ENCODE results near the gene ECM2.

The ECM2 gene

DNA sequence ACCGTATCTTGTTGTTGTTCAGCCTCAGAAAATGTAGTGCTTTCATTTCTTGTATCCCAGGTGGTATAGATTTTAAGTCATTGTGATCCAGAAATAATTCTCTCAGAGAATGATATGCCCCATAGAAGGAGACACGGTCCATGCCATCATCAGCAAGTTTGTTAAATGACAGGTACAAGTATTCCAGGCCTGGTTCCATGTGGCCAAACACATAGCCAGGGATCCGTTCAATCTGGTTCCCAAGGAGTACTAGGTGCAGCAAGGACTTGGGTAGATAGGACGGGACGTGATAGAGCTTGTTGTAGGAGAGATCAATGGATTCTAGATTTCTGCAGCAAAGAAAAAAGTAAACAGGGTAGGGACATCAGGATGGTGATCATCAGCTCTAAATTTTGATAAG, 35.1 kb downstream of the ECM2 start:
- DNase-seq (ENCODE audit: low spot score), result no peak

DNA sequence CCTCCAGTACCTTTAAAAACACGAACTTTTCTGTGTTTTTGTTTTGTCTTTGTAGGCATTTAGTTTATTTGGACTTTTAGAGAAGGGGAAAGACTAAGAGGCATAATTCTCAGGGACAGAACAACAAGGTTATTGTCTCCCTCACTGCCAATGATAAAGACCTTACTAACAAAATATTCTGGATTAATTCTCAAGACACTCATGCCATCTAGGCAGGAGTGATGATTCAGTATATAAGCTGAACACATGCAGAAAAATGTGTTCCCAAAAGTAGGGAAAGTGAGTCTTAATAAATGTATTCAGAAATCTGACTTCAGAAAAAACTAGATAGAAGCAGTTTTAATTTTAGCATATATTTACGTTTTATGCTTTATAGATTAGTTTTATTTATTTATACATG, 36.1 kb downstream of the ECM2 start:
- no peak for DNase-seq (ENCODE audit: low spot score)

DNA sequence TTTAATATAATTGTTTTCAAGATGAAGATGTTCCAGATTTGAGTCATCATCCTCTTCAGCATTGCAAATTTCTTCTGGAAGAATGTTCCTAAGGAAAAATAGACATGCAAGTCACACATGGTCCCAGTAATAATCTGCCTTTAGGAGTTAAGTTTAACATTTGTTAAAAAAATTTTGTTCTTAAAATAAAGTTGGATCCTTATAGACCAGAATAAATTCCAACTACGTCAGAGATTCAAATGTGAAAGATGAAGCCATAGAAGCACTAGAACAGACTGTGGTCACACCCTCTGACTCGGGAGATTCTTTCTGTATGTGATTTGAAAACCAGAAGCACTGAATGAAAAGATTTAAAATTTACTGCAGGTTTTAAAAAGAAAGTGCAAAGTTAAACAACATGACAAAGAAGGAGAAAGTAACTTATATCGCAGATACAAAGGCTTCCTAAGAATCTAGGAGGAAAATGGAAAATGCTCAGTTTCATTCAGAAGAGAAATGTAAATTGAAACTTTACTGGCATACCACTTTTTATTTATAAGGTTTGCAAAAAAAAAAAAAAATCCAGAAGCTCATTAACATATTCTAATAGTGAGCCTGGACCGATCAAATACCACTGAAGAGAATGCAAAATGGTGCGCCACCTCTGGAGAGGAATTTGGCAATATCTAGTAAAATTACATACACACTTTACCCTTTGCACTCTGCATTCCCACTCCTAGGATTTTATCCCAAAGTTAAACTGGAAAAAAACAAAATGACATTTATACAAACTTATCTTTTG, 39.2 kb downstream of the ECM2 start:
- DNase-seq (ENCODE audit: low spot score), result no peak

DNA sequence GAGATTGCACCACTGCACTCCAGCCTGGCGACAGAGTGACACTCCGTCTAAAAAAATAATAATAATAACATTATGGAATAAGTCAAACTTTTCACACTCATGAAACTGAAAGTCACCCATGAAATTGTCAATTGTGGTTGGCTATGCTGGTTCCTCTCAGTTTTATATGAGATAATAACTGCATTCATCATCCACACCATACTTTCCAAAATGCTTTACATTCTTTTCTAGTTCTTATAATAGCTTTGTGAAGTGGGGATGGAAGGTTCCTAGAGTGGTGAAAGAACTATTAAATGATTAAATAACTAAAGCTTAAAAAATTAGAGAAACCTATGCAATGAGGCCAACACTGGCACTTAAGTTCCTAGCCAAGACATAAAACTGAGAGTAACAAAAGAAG, 40.9 kb downstream of the ECM2 start:
- no peak for DNase-seq (ENCODE audit: low spot score)

DNA sequence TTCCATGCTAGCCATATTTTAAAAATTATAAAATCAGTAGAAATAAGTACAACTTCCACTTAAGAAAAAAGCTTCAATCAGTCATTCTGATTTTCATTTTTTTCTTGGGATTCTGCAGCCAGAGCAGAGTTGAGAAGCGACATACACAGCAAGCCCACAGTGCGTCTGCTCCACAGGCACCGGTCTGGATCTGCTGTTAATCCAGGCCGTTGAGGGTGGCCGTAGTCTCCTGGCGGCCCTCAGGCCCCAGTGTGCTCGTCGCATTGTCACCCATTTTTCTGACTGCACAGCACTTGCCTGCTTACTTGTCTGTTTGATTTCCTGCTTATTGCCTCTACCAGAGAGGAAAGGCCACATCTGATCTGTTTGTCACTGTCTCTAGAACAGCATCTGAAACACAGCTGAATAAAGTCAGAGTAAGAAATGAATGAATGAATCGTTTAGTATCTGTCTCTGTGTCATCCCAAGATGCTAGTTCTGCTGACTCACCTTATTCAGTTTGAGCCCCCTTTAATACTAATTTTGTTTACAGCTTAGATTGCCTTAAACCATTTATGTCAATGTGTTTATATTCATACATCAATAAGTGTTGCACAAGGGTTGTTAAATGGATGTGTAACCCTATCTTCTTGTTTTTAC, 41.9 kb downstream of the ECM2 start:
- DNase-seq (ENCODE audit: low spot score), result no peak

DNA sequence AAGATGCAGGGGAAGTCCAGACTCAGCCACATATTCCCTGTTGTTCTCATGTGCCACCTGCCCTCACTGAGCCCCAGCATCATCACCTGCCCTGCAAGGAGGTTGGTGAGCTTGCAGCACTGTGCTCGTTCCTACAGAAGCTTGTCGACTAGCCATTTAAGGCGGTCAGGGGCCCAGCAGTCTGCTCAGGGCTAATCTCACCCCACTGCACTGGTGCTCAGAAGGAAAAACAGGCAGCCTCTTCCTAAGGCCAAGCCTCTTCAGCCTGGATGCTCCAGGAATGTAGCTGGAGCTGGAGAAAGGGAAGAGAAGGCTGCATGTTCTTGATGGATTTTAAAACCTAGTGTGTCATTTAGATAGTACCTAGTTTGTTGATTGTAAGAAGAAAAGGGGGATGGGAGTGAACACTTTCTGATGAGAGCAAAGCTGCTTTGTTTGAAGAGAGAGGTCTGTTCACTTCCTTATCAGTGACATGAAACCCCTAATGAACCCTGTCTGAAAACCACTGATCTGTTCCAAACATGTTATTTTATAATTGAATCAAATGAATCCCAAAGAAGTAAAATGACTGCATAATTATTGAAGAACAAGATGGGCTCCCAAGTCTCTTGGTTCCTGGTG, 42.9 kb downstream of the ECM2 start:
- DNase-seq (ENCODE audit: low spot score), result no peak

DNA sequence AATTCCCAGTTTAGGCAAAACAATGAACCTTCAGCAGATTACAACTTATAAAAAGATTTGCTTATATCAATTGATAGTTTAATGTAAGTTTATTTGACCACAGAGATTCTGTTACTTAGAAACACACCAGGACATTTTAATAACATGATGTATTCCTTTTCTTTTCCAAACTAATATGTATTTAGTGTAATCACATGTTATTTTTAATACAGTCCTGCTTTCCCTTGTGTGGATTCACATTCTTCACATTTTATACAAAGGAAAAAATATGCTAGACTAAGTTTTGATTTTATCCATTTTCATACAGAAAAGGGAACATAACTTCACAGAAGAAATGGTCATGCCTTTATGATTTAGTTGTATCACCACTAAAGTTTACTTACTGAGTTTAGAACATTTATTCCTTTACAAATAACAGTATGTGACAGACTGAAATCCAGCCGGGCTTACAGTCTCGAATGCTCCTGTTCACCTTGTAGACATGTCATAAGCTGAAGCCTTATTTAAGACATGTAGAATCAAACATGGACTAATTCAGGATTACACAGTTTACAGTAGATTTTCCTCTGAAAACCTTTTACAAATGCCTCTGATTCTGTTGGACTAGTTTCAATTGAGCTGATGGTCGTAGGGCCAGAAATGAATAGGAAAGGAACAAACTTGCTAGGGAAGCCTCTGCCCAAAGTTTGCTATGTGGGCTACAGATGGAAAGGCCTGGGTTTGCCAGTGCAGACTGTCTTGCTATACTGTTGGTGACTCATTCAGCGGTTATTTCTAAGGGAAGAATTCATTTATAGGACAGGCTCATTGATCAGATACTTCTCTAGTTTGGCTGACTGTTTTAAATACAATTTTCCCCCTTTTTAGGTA, 46.9 kb downstream of the ECM2 start:
- peak; percentile 38 for DNase-seq (ENCODE audit: low spot score)

DNA sequence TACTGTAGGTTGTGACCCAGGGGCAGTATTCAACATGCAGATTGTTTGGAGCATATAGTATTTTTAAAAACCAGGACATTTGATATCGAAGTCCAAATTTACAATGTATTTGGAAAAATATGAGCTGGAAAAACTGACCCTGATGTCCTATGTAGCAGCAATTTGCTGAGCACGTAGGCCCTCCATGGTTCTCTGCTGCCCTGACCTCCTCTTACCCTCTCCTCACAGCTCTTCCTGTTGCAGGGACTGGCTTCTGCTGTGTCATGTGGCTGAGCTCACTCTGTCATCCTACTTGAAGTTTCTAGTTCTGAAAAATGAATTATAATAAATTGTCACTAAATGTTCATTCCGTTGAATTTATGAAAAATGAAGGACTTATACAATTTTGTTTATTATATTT, 49.4 kb downstream of the ECM2 start:
- DNase-seq (ENCODE audit: low spot score), result no peak

DNA sequence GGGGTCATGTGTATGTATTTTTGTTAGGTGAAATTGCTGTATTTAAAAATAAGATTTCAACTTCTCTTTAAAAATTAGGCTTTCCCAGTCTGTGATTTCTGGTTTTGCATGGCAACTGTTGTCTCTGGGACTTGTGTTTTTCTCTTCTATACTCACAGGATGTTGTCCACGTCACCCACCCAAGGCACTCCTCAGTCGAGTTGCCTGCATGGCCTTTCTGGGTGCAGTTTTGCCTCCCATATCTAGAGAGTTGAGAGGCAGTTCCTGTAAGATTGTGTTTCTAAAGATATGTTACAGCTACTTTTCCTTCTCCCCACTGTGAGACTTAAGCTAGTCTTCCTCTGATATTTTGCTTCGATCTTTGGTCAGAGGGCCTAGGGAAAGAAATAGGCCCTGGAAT, 51.2 kb downstream of the ECM2 start:
- DNase-seq (ENCODE audit: low spot score), result no peak

DNA sequence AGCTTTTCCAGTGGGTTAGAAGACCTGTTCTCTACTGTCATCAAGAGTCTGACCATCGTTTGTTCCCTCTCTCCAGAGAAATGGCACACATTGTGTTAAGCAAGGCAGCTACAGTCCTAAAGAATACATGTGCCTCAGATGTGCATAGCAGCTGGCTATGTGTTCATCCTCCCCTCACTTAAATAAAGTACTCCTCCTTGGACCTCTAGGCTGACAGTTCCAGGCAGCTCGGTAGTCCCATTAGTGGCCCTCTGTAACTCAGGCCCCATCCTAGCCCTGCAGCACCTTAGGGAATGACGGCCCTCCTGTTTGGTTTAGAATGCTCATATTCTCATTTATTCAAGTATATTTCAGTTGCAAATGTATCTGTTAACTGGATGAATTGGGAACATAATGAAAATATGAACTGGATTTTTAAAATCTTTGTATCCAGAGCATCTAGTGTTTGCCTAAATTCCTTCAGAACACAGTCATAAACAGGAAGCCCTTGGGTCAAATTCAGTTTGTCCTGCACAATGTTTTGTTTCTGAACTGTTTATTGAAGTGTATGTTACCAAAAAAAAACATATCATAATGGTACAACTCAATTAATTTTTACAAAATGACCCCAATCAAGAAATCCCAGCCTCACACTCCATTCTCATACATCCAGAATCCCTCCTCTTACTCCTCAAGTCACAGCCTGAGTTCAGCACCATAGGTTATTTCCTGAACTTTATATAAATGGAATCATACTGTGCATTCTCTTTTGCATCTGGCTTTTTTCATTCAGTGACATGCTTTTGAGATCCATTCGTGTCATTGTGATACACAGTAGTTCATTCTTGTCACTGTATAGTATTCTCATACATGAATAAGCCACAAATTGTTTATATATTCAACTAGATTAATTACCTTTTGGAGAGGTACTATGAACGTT, 51.9 kb downstream of the ECM2 start:
- no peak for DNase-seq (ENCODE audit: low spot score)

DNA sequence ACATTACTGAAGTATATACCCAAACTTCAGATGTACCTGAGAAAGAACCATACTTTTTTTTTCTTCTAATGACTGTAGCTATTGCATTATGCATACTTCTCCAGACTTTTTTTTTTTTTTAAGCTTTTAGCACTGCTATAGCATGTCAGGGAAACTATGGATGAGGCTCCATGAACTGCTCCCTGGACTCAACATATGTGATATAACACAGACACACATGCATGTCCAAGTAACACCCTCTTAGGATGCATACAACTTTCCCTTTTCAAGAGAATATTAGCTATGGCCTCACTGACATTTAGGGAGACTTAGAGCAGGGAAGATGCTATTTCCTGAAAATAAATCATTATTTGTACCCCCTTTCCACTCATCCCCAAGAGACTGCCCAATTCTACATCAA, 53.0 kb downstream of the ECM2 start:
- DNase-seq (ENCODE audit: low spot score), result no peak

DNA sequence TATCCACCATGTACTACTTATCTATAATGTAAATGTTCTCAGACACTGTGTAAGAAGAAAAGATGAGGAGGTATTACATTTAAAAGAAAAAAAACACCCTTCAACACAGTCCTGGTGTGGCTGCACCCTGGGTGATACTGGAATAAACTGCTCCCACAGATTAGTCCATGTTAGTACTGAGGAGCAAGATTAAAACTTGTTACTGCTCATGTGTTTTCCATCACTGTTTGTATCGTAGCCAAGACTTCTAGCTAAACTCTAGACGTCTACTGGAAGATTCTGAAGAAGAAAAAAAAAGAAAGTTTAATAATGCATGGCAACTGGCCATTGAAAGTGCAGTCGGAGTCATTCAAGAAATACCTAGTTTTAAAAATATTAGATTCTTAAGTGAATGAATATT, 53.5 kb downstream of the ECM2 start, which contains the start of gene ASPN:
Gene ASPN, minus strand, starts transcription at position 178 of the 400 bp plus-strand sequence.
- DNase-seq (ENCODE audit: low spot score), result no peak

DNA sequence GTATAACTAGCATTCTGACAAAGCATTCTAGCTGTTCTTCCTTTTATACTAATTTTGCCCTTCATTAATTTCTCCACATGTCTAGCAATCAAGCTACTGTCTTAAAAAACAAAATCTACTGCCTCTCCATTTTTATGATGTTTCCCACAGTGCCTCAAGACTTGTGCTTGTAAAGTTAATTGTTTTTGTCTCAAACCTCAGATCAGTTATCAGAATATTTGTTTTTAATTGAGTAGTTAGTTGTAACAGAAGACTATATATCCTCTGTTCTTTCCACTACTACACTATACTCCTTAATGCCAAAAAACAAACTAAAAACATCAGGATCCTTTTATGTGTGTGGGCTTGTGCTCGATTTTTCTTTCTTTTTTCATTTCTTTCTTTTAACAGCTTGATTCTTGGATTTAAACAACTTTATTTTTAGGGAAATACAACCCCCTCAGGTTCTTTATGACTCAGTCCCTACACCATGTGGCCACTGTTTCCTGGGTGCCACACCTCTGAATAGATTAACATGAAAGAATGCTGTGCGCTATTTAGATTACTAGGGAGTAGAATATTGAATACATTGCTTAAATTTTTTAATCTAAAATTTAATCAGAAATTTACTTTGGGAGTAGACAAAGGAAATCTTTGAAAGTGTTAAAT, 54.7 kb downstream of the ECM2 start:
- peak; percentile 65 for DNase-seq (ENCODE audit: low spot score)

DNA sequence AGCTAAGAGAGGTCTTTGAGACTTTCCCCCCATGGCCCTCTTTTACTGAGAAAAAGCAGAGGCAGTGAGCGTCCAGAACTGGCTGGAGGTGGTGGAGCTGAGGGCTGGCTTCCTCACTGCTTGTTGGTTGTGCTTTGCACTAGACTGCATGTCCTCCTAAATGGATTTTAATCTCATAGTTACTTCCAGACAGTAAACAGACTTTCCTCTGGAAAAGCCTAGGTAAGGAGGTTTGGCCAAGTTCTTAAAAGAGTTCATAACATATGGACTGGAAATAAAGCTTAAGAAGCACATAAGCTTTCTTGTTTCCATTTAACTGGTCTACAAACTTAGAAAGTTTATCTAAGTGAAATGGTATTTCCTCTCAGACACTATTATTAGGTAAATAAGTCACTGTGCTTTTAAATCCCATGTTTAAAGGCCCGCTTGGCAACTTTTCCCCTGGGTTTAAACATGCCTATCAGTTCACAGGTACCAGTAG, 55.5 kb downstream of the ECM2 start:
- no peak for DNase-seq (ENCODE audit: low spot score)

DNA sequence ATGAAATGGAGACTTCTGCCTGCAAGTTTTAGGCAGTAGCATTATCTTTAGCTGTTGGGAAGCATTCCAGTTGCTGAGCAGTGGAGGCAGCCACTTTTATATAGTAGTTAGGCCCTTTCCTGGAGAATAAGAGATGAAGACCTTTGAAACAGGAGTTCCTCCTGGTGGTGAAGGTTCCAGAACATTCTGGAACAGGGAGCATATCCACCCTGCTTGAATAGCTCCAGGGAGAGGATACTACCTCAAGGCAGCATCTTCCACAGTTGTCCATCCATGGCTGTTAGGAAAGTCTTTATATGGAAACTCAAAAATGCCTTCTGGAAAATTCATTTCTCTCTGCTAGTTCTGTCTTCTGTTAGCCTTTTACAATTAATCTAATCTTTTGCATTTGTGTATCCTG, 56.4 kb downstream of the ECM2 start:
- DNase-seq (ENCODE audit: low spot score), result no peak

DNA sequence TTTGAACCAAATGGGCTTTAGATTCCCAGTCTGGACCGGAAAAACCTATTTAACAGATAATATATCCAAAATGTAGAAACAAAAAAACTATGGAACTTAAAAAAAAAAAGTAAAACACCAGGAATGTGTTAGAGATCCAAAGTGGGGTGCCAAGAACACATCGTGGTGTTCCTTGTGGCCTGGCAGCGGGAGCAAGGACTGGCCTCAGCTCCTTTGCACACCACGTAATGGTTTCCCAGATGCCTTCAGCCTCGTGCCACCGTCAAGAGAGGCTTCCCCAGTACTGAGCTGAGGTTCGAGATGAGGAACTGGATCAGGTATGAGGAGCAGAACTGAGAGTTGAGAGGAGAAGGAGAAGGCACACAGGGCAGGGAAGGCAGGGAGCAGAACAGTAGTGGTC, 57.0 kb downstream of the ECM2 start:
- DNase-seq (ENCODE audit: low spot score), result no peak

DNA sequence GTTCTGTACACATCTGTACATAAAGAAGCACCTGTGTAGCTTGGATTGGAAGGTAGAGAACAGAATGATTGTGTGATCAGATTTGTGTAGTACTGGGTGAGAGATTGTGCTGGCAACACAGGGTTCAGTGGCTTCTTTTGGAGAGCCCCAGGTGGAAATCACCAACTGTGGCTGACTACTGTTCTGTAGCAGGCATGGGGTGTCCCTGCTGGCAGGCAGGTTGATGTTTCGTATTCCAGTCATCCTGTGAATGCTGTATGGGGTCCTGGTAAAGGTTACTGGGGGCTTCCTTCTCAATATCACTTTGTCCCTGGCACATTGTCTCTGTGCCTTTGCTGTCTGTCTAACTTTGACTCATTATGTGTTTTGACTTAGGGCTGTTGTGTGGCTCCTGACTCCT, 58.8 kb downstream of the ECM2 start:
- no peak for DNase-seq (ENCODE audit: low spot score)

DNA sequence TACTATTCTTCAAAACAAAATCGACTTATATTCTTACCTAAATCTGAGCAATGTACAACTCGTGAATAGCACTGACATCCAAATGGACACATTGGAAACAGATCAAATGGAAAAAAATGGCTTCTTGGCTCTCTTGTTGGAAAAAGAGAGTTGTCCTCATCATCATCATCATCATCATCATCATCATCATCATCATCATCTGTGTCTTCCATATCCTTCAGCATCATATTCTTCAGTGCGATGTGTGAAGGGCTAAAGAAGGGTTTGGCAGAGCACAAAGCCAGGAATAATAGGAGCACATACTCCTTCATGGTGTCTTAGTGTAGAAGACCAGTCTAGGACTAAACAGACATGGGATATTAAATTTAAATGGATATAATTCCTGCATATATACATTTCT, 61.2 kb downstream of the ECM2 start:
- no peak for DNase-seq (ENCODE audit: low spot score)

DNA sequence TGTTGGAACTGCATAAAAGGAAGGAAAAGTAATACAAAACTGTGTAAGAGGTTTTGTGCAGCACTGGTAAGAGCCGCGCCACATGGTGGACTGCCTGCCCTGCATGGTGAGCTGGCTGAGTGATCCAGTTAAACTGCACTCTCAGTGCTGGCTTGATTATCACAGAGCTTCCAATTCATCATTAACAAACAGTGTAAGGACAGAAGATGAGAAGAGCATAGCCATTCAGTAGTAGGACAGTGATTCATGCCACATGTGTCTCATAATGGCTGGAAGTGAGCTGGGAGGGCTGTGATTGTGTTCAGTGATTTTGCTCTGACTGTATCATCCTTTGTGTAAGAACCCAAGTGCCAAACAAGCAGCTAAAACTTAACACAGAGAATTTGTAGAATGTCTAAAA, 67.6 kb downstream of the ECM2 start:
- no peak for DNase-seq (ENCODE audit: low spot score)

DNA sequence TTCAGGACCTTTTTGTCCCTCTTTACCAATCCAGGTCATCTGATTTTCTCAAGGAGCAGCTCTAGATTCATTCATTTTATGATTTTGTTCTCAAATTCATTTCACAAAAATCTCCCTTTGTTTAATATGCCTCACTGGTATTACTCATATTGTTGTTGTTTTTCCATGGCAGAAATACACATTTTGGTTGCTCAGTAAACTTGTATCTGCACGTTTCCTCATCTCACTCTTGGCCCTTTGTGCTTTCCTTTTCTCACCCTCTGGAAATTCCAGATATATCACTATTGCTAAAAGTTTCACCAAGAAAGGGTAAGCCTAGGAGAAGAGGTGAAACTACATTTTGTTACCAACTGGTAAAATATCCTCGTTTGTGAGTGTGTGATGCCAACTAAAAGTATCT, 68.3 kb downstream of the ECM2 start:
- DNase-seq (ENCODE audit: low spot score), result no peak

DNA sequence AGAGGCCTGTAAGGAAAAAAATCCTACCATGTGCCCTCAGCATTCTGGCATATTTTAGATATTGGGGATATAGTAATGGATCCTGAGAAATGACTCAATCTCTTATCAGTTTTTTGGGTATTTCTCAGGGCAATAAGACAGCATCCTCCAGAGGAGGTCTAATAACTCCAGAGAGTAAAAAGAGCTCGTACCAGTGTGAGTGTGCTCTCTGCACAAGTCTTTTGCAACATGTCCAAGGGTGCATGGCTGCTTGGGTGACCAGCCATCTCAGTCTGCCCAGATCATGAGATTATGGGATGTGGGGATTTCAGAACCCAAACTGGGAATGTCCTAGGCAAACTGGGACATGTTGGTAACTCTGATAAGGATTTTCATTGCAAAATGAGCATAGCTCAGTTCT, 68.7 kb downstream of the ECM2 start:
- DNase-seq (ENCODE audit: low spot score), result no peak

Measured in SW480 (cell line).